BJ (cell line): Measurements from ENCODE around the gene ABI3. TPM values are rescaled to one million over a fixed set of nuclear protein-coding genes. Genes with fewer than 3 reads are reported as not detected.
A peak's percentile ranks its signal among the peaks of the same experiment; 100 is the strongest.
"Not testable (repeated sequence)": the region's sequence is repeated elsewhere in the genome, so short reads cannot be mapped to it uniquely, and the experiment has no call there.

Experiments used
- CTCF ChIA-PET: fragments of 350-600 bp; formaldehyde crosslinking; extraction: SDS; loops from one replicate; lab custom pipeline; 2021; ENCODE audit warnings: antibody characterized with exemption, inconsistent platforms; lab: Yijun Ruan, JAX
- POLR2A ChIA-PET: fragments of 300-600 bp; sonication (Branson Sonifier 250); formaldehyde crosslinking; extraction: SDS; loops from one replicate; lab custom pipeline; 2021; ENCODE audit warnings: antibody characterized with exemption; lab: Charles Lee
- DNase-seq: peaks from one replicate; pipeline ENCODE4 v3.0.0-alpha.2; 2011; ENCODE audit warnings: low read depth
- H3K27me3 ChIP-seq: 2 replicates; pipeline ENCODE4 v1.6.0; 2011; ENCODE audit warnings: low read length; ENCODE audit not compliant: control insufficient read depth, insufficient read depth
- H3K36me3 ChIP-seq: 2 replicates; pipeline ENCODE4 v1.5.1; 2011; ENCODE audit warnings: low read length; ENCODE audit not compliant: control insufficient read depth, insufficient read depth
- H3K4me3 ChIP-seq: 2 replicates; pipeline ENCODE4 v1.5.1; 2011; ENCODE audit warnings: low read depth, mild to moderate bottlenecking, control low read depth, low read length
- CTCF ChIP-seq: IDR thresholded peaks from 2 replicates; pipeline ENCODE4 v1.5.1; 2011; ENCODE audit warnings: low read depth, mild to moderate bottlenecking, control low read depth, inconsistent platforms, low read length, moderate library complexity; ENCODE audit not compliant: insufficient read depth
- polyA plus RNA-seq: library from polyadenylated mRNA; depleted of rRNA; stranded (reverse); fragments of >200 nt; gene quantifications from 2 replicates; pipeline ENCODE4 v1.2.3, GENCODE V29; 2011

The ABI3 gene
- polyA plus RNA-seq, 1 experiment: 1.5 TPM

DNA sequence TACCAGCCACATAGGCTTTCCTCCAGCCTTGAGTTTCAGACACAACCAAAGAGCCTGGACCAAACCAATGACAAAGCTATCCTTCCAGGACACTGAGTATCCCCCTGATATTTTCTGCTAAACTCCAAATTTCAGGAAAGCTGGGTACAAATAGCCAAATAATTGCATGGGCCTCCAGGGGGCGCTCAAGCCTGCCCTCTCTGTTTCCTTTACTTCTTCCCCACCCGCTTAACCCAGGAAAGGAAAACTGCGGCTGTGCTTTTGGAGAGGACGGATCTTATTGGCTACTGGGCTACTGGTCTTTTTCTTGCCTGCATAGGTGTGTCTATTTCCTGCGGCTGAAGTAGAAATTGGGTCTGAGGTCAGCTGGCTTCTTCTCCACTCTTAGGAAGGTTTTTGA lies 30.2 kb upstream of the ABI3 start:
- CTCF ChIA-PET: interaction anchor here (0.7 to 7.2 kb wide), 29 partner anchors 9 to 208 kb away, joined by 3 to 84 read pairs (median 5); partner anchors contain the start of genes ABI3, GNGT2 and PHOSPHO1
- POLR2A ChIA-PET: no interaction called here
- peak; percentile 87 for TF ChIP-seq CTCF
- Histone ChIP-seq H3K36me3 (no peaks in the 10 kb centered on the region), H3K27me3 (peaks cover 4% of the 10 kb centered on the region; the same call in 1 of the 2 replicates), H3K4me3 (no peak overlapping the region)
- DNase-seq: no peak

- Histone ChIP-seq H3K27me3 (peaks cover 4% of the 10 kb centered on the region; the same call in 1 of the 2 replicates), H3K36me3 (no peaks in the 10 kb centered on the region), H3K4me3 (no peak overlapping the region)
- ChIA-PET POLR2A (no interaction called here), CTCF (interaction anchor here (0.6 to 7.2 kb wide), 20 partner anchors 8 to 208 kb away, joined by 3 to 84 read pairs (median 6); partner anchors contain the start of genes ABI3, GNGT2 and PHOSPHO1)
- no peak for TF ChIP-seq CTCF
- no peak for DNase-seq
Observed at GRCh38 chr17:49180998-49181635, 29.4 kb upstream of the ABI3 start.

GRCh38 chr17:49183341-49183740 lies 27.2 kb upstream of the ABI3 start:
- Histone ChIP-seq H3K27me3 (peaks cover 4% of the 10 kb centered on the region; the same call in 1 of the 2 replicates), H3K4me3 (no peak overlapping the region), H3K36me3 (no peaks in the 10 kb centered on the region)
- CTCF ChIA-PET: interaction anchor here (1.5 to 7.2 kb wide), 2 partner anchors 43 to 70 kb away, joined by 3 to 84 read pairs; no protein-coding TSS in a partner anchor
- TF ChIP-seq CTCF: no peak
- POLR2A ChIA-PET: no interaction called here
- DNase-seq: no peak

DNA sequence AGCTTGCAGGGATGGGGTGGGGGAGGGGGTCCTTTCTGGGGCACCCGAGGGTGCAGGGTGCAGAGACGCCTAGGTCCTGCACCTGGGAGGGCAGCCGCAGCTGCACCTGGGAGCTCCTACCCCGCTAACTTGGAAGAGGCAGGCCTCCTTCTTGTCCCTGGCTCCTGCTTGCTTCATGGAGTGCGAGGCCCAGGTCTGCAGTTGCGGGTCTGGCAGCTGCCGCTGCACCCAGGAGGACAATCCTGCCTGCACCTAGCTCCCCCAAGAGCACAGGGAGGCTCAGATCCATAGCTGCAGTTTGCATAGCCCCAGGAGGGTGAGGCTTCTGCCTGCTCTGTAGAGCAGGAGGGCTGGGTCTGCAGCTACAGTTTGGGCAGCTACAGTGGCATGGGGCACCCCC lies 26.7 kb upstream of the ABI3 start:
- no peak for DNase-seq
- Histone ChIP-seq H3K27me3 (peaks cover 4% of the 10 kb centered on the region; the same call in 1 of the 2 replicates), H3K36me3 (no peaks in the 10 kb centered on the region), H3K4me3 (no peak overlapping the region)
- TF ChIP-seq CTCF: no peak
- CTCF ChIA-PET: interaction anchor here (1.5 to 7.2 kb wide), 2 partner anchors 43 to 71 kb away, joined by 3 to 84 read pairs; no protein-coding TSS in a partner anchor
- POLR2A ChIA-PET: no interaction called here

GRCh38 chr17:49184522-49184921 lies 26.0 kb upstream of the ABI3 start:
- DNase-seq, POLR2A ChIA-PET, H3K36me3 ChIP-seq, H3K27me3 ChIP-seq, H3K4me3 ChIP-seq: not testable (repeated sequence)
- CTCF ChIA-PET: interaction anchor here (1.5 to 7.2 kb wide), 3 partner anchors 40 to 152 kb away, joined by 3 to 84 read pairs (median 4); no protein-coding TSS in a partner anchor

GRCh38 chr17:49185381-49185780 lies 25.1 kb upstream of the ABI3 start:
- H3K4me3 ChIP-seq, H3K27me3 ChIP-seq, DNase-seq, H3K36me3 ChIP-seq, POLR2A ChIA-PET: not testable (repeated sequence)
- CTCF ChIA-PET: interaction anchor here (0.7 to 1.8 kb wide), 3 partner anchors 39 to 153 kb away, joined by 3 to 4 read pairs (median 4); no protein-coding TSS in a partner anchor
